K562 (cell line): Measurements from ENCODE around the gene SLC13A3. TPM values are rescaled to one million over a fixed set of nuclear protein-coding genes. Genes with fewer than 3 reads are reported as not detected.

Experiments
- ARHGAP35 ChIP-seq: fragments of 450-650 bp; IDR thresholded peaks from 2 replicates; pipeline ENCODE4 v1.6.1; 2018; ENCODE audit not compliant: partially characterized antibody
- ATF1 ChIP-seq, 2 experiments: fragments of 450-650 bp in 1 of 2; IDR thresholded peaks; 2 replicates each; pipeline ENCODE4 v1.6.1; 2016; ENCODE audit warnings: missing compliant biosample characterization in 1 of 2, missing genetic modification characterization in 1 of 2
- CBFA2T3 ChIP-seq: fragments of 450-650 bp; IDR thresholded peaks from 2 replicates; pipeline ENCODE4 v1.6.1; 2017
- CXXC5 ChIP-seq: fragments of 250-450 bp; sonication (Bioruptor Pico); IDR thresholded peaks from 2 replicates; pipeline ENCODE4 v1.8.0; 2022; ENCODE audit warnings: inconsistent platforms, mild to moderate bottlenecking, moderate library complexity
- DDX20 ChIP-seq: fragments of 450-650 bp; IDR thresholded peaks from 2 replicates; pipeline ENCODE4 v1.6.1; 2016; ENCODE audit warnings: missing genetic modification characterization, low read depth, mild to moderate bottlenecking, missing compliant biosample characterization, moderate library complexity
- DMBX1 ChIP-seq: fragments of 250-450 bp; sonication (Bioruptor Pico); IDR thresholded peaks from 2 replicates; pipeline ENCODE4 v1.8.0; 2022; ENCODE audit warnings: inconsistent platforms, mild to moderate bottlenecking, moderate library complexity, borderline replicate concordance
- GATA2 ChIP-seq: sonication (generic); formaldehyde crosslinking; IDR thresholded peaks from 2 replicates; pipeline ENCODE4 v1.4.0; 2020; ENCODE audit warnings: mild to moderate bottlenecking, missing genetic modification reagents
- HDAC2 ChIP-seq: fragments of 450-650 bp; IDR thresholded peaks from 2 replicates; pipeline ENCODE4 v1.6.1; 2016; ENCODE audit warnings: mild to moderate bottlenecking
- HSF4 ChIP-seq: fragments of 250-450 bp; sonication (Bioruptor Pico); IDR thresholded peaks from 2 replicates; pipeline ENCODE4 v2.1.2; 2022; ENCODE audit warnings: mild to moderate bottlenecking, moderate library complexity, borderline replicate concordance
- JUND ChIP-seq, 2 experiments: IDR thresholded peaks; 2 replicates in 1 of 2; 3 replicates in 1 of 2; pipeline ENCODE4 v1.6.1; 2011; ENCODE audit warnings: borderline replicate concordance in 2 of 2, low read depth in 2 of 2, low read length in 2 of 2, improper control_type of control experiment in 1 of 2, missing biosample characterization in 1 of 2, missing genetic modification characterization in 1 of 2, missing genetic modification reagents in 1 of 2
- KAT8 ChIP-seq: fragments of 450-650 bp; IDR thresholded peaks from 2 replicates; pipeline ENCODE4 v1.6.1; 2016; ENCODE audit warnings: low read depth, mild to moderate bottlenecking
- RBM22 ChIP-seq: fragments of 200-400 bp; formaldehyde crosslinking; IDR thresholded peaks from 2 replicates; pipeline ENCODE4 v1.6.1; 2018; ENCODE audit warnings: low read length, low read depth; ENCODE audit not compliant: poor library complexity, severe bottlenecking
- RCOR1 ChIP-seq, 2 experiments: IDR thresholded peaks; 2 replicates each; pipeline ENCODE4 v1.6.1; 2012; ENCODE audit warnings: low read depth in 2 of 2, low read length in 2 of 2, borderline replicate concordance in 1 of 2, improper control_type of control experiment in 1 of 2
- RNF2 ChIP-seq: sonication (generic); IDR thresholded peaks from 2 replicates; pipeline ENCODE4 v1.6.1; 2016
- SAFB2 ChIP-seq: fragments of 200-400 bp; formaldehyde crosslinking; IDR thresholded peaks from 2 replicates; pipeline ENCODE4 v1.6.1; 2018; ENCODE audit warnings: borderline replicate concordance, low read length, low read depth, moderate library complexity; ENCODE audit not compliant: severe bottlenecking
- SETDB1 ChIP-seq: IDR thresholded peaks from one replicate; pipeline ENCODE4 v1.6.1; 2012; ENCODE audit warnings: low read length, control low read depth, inconsistent platforms
- SMARCB1 ChIP-seq: IDR thresholded peaks from 2 replicates; pipeline ENCODE4 v1.6.1; 2011; ENCODE audit warnings: improper control_type of control experiment, low read depth; ENCODE audit not compliant: insufficient read length
- TCF3 ChIP-seq: sonication (generic); formaldehyde crosslinking; IDR thresholded peaks from 2 replicates; pipeline ENCODE4 v1.4.0; 2020; ENCODE audit warnings: mild to moderate bottlenecking, missing genetic modification reagents
- ZNF444 ChIP-seq: fragments of 250-450 bp; sonication (Bioruptor Pico); IDR thresholded peaks from 2 replicates; pipeline ENCODE4 v1.4.0; 2020; ENCODE audit warnings: mild to moderate bottlenecking, moderate library complexity
- polyA plus RNA-seq, 8 experiments: library from polyadenylated mRNA; depleted of rRNA in 4 of 8; stranded (reverse) in 5 of 8; unstranded in 3 of 8; fragments of >200 nt; fragmentation: Nextera tagmentation in 2 of 8; fragmentation: Illumina TruSeq in 1 of 8; extraction: Ambion mirVana in 2 of 8; extraction: Trizol in 1 of 8; gene quantifications; 2 replicates each; pipeline versions ENCODE4 v1.2.1 to v1.2.3, GENCODE V29; 2011 to 2014; ENCODE audit warnings: inconsistent platforms in 1 of 8, missing spikeins in 1 of 8
- total RNA-seq, 7 experiments: library from RNA; depleted of rRNA in 6 of 7; stranded (reverse); fragments of >200 nt in 6 of 7; fragmentation: Illumina TruSeq in 2 of 7; extraction: Trizol in 2 of 7; gene quantifications; 2 replicates each; pipeline versions ENCODE4 v1.2.1 to v1.2.3, GENCODE V29; 2011 to 2021; ENCODE audit warnings: low replicate concordance in 1 of 7
- TF ChIP-seq, protein P1 (sequence below), 2 experiments: IDR thresholded peaks in 1 of 2; conservative IDR thresholded peaks in 1 of 2; 2 replicates each; pipeline ENCODE4 v1.6.1; 2016; ENCODE audit warnings: low read depth in 2 of 2, mild to moderate bottlenecking in 1 of 2, missing compliant biosample characterization in 1 of 2, missing genetic modification characterization in 1 of 2, moderate library complexity in 1 of 2
- TF ChIP-seq, protein P2 (sequence below): fragments of 450-650 bp; formaldehyde crosslinking; IDR thresholded peaks from 2 replicates; pipeline ENCODE4 v1.4.0; 2020; ENCODE audit warnings: mild to moderate bottlenecking, moderate library complexity

The SLC13A3 gene
- total and polyA plus RNA-seq, 9 of the 15 experiments (the other 6 are each of a cell fraction or from before 2014, with no cell fraction given), result 5.5 to 16.4 (median 8.5) TPM

DNA sequence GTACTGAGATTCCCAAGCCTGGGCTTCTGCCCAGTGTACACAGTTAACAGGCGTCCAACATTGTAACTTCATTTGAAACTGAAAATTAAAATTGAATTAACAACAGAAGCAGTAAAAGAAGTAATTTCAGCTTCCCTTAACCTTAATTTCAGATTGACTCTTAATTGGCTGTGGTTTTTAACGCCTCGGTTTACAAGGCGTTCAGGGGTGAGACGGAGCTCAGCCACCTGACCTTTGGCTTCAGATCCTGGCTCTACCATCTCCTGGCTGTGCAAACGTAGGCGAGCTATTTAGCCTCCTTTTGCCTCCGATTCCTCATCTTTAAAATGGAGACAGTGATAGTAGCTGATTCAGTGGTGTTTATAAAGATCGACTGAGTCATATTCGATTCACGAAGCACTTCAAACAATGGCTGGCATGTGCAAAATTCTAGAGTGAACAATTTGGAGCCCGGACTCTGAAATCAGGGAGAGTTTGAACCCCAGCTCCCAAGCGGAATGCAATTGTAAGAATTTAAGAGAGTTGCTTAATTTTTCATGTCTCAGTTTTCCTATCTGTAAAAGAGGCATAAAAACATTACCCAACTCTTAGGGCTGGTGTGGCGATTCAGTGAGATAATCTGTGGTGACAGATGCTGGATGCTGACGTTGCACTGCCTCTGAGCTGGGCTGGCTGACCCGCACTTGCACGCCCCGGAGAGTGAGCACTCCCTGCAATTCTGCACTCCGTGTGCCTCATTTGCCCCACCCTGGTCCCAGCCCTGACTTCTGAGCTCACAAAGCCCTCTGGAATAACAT, 77.3 kb downstream of the SLC13A3 start (continued):
- TF ChIP-seq, protein P1, sequence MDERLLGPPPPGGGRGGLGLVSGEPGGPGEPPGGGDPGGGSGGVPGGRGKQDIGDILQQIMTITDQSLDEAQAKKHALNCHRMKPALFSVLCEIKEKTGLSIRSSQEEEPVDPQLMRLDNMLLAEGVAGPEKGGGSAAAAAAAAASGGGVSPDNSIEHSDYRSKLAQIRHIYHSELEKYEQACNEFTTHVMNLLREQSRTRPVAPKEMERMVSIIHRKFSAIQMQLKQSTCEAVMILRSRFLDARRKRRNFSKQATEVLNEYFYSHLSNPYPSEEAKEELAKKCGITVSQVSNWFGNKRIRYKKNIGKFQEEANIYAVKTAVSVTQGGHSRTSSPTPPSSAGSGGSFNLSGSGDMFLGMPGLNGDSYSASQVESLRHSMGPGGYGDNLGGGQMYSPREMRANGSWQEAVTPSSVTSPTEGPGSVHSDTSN (CRISPR knock-in tag; IDR thresholded peaks at IDR 0.05; ENCODE audit: low read depth), result no peak
- TF ChIP-seq, protein P1 (tag; conservative IDR thresholded peaks at IDR 0.05; ENCODE audit: low read depth), result peak; percentile 58
- TF ChIP-seq CXXC5 (CRISPR knock-in tag) (peak; percentile 35; the same call in 1 of the 2 replicates), DMBX1 (CRISPR knock-in tag) (peak; percentile 75; the same call in 1 of the 2 replicates), KAT8 (no peak), ZNF444 (CRISPR knock-in tag) (no peak), CBFA2T3 (peak; percentile 64), DDX20 (tag) (no peak), HDAC2 (peak; percentile 57; the same call in 1 of the 2 replicates), RCOR1 (IDR thresholded peaks at IDR 0.05; ENCODE audit: borderline replicate concordance in 1 of 2, low read depth in 2 of 2, low read length in 2 of 2) (peak; percentile 25 to 56; a peak in 1 of 4 replicates), SETDB1 (no peak), ATF1 (CRISPR knock-in tag; IDR thresholded peaks at IDR 0.05) (no peak), ATF1 (tag; IDR thresholded peaks at IDR 0.05) (peak; percentile 62), GATA2 (CRISPR knock-in tag) (peak; percentile 38; the same call in 1 of the 2 replicates), RNF2 (no peak), SMARCB1 (no peak), SAFB2 (no peak), HSF4 (CRISPR knock-in tag) (no peak), TCF3 (peak; percentile 39; the same call in 1 of the 2 replicates), RBM22 (no peak), JUND (IDR thresholded peaks at IDR 0.05; ENCODE audit: borderline replicate concordance, low read depth, low read length) (0 out of 2 replicates have a peak, but pooled peaks have one; percentile 5), JUND (tag; IDR thresholded peaks at IDR 0.05; ENCODE audit: borderline replicate concordance, low read depth, low read length) (0 out of 3 replicates have a peak, but pooled peaks have one; percentile 23), ARHGAP35 (no peak)
- TF ChIP-seq, protein P2, sequence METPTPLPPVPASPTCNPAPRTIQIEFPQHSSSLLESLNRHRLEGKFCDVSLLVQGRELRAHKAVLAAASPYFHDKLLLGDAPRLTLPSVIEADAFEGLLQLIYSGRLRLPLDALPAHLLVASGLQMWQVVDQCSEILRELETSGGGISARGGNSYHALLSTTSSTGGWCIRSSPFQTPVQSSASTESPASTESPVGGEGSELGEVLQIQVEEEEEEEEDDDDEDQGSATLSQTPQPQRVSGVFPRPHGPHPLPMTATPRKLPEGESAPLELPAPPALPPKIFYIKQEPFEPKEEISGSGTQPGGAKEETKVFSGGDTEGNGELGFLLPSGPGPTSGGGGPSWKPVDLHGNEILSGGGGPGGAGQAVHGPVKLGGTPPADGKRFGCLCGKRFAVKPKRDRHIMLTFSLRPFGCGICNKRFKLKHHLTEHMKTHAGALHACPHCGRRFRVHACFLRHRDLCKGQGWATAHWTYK (CRISPR knock-in tag), result no peak
